Measurements from ENCODE around the gene BYSL.
A peak's percentile ranks its signal among the peaks of the same experiment; 100 is the strongest.

BYSL gene

GRCh38 chr6:41976794-41977484, 55.6 kb downstream of the BYSL start:
- DNase-seq (ENCODE audit: low read depth in 2 of 2) = peak in 1 of 2 donors; percentile 30

All from stimulated activated CD8-positive, alpha-beta memory T cell treated with anti-CD3 and anti-CD28 coated beads, Interleukin-15, amount 100 ng/mL, for 4 hours (primary cell).